HPDE6-E6E7 (cell line): ENCODE results near the gene PROM1.

ENCODE experiments used
- DNase-seq: peaks from one replicate; pipeline ENCODE4 v3.0.0; 2011; ENCODE audit warnings: missing footprints; ENCODE audit errors: extremely low spot score

Gene PROM1

GRCh38 chr4:15988222-15988621 lies 95.6 kb downstream of the PROM1 start:
- no peak for DNase-seq

DNA sequence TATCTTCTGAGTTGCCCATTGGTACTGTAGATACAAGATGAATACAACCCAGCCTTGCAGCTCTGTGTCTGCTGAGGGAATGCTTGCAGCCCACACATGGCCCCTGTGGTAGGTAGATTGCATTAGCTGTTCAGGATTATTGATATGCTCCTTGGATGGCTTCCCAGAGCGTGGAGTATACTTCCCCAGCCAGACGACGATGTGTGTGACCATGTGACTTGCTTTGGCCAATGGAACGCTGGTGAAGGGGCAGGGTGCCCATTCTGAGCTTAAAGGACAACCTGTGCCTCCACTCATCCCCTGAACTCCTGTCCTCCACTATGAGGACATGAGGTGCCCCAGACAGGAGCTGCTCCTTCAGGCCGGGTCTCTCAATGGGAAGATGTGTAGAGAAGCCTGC lies 96.9 kb downstream of the PROM1 start:
- DNase-seq, result no peak

DNA sequence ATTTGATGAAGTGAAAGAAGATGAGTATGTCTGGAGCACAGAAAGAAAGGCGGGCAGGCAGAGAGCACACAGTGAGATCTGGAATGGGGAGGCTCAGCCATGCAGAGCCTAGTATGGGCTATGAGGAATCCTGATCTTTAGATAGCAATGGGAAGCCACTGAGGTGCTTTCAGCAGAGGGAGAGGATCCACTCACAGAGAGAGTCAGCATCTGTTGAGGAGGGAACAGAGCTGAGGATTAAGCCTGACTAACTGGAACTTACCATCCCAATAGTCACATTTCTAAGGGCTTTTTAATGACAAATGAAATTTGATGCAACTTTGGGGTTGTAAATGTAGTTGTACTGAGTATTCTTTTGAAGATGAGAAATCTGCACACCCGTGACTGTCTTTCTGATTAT lies 100.2 kb downstream of the PROM1 start:
- DNase-seq, result no peak

DNA sequence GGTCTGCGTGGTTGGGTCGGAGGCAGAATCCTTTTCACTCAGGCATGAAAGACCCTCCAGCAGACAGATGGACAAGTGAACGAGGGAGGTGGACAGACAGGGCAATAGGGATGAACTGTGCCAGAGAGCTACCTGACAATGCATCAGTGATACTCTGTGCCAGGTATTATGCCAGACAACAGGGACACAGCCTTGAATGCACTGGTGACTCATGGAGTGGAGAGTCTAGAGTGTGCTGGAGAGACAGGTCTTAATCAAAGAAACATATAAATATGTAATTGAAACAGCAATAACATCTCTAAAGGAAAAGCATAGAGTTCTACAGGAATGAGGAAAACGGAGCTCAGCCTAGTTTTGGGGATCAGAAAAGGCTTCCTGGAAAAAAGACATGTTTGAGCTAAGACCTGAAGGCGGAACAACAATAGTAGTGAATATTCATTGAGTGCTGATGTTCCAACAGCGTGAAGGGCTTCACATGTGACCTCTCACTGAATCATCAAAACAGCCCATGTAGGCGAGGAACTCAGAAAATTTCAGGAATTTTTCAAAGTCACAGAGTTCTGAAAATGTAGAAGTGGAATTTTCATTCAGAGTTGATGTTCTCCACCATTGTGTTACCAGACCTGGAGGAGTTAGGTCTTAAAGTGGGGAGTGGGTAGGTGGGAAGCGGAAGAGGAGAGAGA lies 100.8 kb downstream of the PROM1 start:
- DNase-seq, result no peak

DNA sequence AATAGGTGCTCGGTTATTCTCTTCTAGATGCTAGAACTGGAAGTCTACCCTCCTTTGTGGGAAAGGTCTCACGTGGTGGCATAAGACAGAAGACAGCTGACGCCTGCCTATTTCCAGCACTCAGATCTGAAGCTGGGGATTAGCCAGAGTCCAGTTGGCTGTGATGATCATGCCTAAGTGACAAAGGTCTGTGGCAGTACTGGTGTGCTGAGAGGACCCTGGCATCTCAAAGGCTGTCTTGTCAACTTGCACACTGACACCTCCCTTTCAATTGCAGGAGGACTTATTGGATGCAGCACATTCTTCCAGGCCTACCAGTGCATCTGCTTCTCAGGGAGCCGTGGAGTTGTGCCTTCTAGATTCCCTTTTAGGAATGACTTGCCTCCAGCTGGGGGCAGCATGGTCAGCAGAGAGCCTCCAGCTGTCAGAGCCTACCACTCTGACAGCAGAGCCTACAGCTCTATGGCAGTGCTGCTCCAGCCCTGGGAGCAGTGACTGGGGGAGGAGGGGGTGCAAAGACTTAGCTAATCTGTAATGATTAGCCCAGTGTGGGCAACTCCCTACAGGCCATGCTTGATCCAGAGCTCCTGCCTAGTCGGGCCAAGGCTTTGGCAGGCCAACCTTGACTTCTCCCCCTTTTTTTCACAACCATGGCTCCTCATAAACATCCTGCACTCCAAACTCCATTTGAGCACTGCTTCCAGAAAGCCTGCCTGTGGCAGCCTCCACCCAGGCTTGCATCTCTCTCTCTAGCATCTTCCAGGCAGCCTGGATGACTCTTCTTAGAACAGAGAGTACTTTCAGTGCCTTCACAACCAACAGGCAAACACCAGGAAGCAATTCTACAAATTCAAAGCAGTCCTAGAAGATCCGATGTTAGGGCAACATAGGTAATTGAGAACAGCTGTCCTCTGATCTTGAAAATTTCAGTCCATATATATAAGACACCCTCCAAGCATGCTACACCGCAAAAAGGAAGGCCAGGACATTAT lies 107.1 kb downstream of the PROM1 start:
- no peak for DNase-seq

DNA sequence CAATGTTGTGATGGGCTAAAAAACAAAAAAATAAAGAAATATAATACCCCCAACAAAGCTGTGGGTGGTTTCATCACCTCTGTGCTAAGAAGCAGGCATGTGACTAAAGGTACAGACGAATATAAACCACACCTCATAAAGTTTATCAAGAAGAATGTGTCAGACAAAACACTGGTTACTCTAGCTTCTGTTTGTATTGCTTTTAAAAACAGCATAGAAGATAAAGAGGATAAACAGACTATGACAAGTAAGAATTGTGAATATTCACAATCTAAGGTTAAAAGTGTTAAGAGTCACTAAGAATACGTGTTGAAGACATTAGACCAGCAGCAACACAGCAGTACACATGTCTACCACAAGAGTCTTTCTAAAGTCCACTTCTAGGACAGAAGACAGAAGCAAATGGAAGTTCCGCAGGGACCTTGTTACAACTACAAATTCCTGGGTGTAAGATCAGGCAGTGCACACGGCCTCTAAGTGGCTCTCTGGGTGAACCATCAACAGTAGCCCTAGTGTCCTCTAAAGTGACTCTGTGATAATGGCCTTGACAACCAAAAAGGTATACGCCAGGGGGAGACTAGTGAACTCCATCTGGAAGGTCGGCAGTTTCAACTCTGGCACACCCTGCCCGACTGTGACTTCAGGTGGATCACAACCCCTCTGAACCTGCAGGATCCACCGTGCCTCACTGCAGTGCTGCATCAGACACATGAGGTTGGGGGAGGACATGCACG lies 112.6 kb downstream of the PROM1 start:
- DNase-seq, result no peak

GRCh38 chr4:15968551-15969300 lies 115.1 kb downstream of the PROM1 start:
- no peak for DNase-seq

DNA sequence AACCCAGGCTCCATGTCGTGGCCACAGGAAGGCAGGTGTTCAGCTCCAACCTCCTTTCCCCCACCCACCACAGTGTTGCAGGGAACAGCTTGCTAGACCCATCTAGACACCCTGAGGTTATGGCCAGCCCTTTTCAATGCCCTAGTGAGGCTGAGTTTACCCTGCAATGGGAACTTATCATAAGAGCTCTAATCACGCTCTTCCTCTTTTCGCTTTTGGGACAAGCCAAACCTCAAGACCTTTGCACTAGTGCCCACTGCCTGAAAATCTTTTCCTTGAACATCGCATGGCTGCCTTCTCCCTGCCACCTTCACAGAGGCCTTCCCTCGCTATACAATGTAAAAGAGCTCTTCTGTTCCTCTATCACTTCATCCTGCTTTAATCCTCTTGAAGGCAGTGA lies 118.5 kb downstream of the PROM1 start:
- DNase-seq, result no peak

DNA sequence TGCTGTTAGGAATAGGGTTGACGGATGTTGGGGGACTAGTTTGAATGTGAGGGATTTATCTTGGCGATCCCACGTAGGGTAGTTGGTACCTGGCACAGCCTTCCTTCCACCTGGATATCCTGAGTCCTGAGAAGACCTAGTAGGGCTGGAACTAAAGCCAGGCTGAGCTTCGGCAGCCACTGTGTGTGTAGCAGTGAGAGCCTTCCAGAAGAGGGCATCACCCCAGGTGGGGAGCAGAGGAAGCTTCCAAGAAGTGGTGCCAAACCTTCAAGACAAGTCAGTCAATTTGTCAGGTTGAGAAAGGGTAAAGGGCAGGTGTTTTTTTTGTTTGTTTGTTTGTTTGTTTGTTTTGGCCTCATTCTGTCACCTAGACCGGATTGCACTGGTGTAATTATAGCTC lies 119.7 kb downstream of the PROM1 start:
- DNase-seq, result no peak

DNA sequence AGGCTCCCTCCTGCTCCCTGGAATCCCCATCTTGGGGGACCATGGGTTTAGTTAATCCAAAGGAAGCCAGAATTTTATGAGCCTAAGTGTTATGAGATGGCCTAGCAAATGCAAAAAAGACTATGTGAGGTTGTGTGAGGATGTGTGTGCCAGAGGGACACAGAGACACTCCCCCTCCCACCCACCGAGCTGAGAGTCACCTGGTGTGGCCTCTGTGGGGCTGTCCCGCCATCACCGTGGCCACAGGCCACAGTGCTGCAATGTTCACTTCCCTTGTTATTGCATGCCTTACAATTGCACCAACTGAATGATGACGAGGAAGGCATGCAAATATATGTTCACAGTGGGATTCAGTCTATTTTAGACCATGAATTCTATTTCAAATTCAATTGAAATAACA lies 120.2 kb downstream of the PROM1 start:
- no peak for DNase-seq

DNA sequence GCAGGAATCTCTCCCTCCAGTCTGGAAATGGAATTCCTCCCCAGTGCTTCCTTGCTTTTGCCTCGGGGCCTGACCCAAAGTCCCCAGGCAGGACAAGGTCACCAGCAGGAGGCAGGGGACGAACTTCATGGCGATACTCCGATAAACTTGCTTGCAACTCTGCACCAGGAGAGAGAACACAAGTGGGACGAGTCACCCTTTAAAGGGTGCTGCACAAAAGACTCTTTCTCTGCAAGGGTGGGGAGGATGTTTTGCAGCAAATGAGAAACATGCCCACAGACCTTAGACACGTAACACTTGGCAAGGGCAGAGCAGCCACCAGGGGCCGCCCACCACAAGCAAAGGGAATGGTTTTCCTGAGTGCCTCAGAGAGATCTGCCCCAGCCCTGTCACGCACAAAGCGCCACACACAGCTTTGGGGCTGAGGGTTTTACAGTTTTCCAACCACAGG lies 120.8 kb downstream of the PROM1 start, which contains the start of gene FGFBP2:
Gene FGFBP2, minus strand, starts transcription at position 175 of the 451 bp plus-strand sequence. Its CDS starts 46 bp downstream, at position 129.
- peak; percentile 47 for DNase-seq

DNA sequence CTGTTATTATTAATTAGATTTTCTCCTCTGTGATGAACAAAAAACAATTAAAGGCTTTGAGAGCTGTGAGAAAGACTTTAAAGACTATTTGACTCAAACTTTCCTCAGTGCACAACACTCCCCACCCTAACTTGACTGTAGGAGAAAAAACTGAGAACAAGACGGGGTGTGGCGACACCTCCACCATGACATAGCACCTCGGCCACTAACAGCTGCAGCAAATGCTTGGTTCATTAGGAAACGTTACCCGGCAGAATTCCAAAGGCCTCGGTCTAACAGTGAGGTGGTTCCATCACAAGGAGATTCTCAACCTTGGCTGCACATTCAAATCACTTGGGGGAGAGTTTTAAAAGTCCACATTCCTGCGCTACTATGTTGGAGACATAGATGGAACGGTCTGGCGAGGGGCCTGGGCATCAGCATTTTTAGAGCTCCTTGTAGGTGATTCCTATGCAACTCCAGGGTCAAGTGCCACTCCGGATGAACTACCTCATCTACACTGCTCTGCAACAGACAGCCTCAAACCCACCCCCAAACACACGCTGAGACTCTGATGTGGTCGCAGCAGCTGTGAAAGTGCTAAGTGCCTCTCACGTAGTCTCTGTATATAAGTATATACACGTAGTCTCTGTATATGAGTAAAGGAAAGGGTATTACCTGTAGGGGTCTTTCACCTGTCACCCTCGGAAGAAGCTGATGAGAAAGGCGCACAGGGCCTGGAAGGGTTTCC lies 121.9 kb downstream of the PROM1 start:
- DNase-seq, result no peak

- no peak for DNase-seq
These were observed 125.3 kb downstream of the PROM1 start for GRCh38 chr4:15958562-15958961.

DNA sequence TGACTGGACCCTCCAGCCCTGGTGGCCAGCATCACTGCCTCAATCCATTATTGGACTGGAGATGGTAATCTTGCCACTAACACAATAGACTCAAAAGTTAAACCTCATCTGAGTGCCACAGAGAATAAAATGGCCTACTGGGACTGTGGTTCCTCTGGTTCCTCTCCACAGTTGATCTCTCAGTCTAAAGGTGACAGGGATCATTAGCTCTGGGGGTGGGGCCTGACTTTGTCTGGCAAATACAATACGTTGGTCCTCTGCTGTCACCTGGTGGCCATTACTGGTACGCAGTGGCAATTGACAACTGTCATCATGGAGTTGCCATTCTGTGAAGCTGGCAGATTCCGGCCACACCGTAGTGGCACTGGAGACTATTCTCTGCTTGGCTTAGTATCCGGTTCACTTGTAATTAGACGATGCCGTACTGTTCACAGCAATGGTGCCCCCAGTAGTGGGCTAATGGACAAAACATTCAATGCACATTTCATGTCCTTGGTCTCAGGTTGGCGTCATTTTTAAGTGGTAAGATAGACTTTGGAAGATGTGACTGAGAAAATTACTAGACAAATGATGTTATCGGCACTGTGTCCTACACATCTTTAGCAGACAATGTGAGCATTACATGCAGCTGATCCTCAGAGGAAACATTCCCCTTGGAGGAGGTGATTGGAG lies 127.5 kb downstream of the PROM1 start:
- DNase-seq, result peak; percentile 82

- no peak for DNase-seq
These were observed 128.2 kb downstream of the PROM1 start for GRCh38 chr4:15955670-15956069.

GRCh38 chr4:15953625-15954024 lies 130.2 kb downstream of the PROM1 start:
- DNase-seq, result no peak

DNA sequence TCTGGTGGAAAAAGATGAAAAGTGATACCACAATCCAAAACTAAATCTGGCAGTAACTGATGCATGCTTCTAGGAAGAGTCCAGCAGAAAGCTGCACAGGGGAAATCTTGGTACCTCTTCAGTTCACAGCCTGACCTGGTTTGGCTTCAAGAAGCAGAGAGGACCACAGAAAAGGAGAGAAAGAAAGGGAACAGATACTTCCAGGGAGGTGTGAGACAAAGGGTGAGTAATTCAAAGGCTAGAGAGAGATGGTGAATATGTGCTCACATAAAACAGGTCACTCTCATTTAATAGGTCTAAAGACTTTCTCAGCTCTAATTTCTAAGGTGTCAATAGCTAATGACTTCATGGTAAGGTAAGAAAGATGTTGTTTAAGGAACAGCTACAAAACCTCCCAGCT lies 132.0 kb downstream of the PROM1 start:
- no peak for DNase-seq

DNA sequence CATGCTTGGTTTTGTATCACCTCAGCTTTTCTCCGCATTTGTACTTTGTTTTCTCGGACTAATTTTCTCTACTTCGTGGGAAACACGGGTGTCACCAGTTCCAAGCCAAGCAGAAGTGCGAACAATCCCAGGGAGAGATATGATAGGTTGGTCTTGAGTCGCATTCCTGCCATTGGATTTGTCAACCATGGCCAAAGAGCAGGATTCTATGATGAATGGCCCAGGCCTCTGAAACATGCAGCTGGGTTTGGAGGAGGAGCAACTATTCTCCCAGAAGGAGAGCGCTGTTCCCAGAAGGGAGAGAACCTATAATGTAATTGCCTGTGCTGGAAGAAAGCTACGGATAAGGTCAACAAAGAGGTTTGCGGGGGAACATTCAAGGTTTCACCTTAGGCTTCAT lies 135.0 kb downstream of the PROM1 start:
- DNase-seq, result no peak

DNA sequence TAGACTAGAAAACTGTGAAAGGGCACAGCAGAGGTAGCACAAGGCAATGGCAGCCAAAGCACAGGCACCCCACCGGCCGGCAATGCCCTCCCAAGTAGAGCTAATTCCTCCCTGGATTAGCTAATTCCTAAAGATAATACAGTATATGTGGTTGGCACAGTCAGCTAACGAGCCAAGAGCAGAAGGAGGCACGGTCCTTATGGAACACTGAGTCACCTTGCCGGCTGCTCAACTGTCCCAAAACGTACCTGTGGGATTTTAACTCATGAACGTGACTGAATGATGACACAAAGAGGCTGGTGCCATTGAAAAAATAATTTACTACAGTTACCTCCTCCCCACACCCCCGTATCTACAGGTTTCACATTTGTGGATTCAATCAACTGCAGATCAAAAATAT lies 136.1 kb downstream of the PROM1 start:
- no peak for DNase-seq

DNA sequence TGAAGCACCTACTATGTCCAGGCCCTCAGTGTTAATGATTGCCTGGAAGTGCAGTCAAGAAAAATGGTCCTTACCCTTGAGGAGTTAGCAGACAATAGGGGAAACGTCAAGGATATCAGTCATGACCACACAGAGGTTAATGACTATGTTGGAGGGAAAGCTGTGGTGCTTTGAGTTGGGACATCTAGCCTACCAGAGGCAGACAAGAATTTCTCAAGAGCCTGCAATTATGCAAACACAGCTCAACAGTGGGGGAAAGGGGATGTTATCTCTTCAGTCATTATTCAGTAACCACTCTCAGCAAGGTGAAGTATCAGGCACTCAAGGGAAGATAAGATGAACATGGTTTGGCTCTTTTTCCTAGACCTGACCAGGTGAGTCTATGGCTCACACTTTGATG lies 138.3 kb downstream of the PROM1 start:
- DNase-seq, result no peak
